HL-60 (cell line): Measurements from ENCODE around the gene TNRC6C.

Source experiments
- DNase-seq, 2 experiments: peaks; one replicate each; pipeline ENCODE4 v3.0.0-alpha.2; 2010 to 2020; ENCODE audit warnings: low read depth in 1 of 2, low spot score in 1 of 2
- H3K27ac ChIP-seq: fragments of 250-450 bp; sonication (Bioruptor Pico); replicated peaks from 2 replicates; pipeline ENCODE4 v1.5.1; 2020; ENCODE audit warnings: mild to moderate bottlenecking, moderate library complexity
- H3K27me3 ChIP-seq: fragments of 250-450 bp; sonication (Bioruptor Pico); 2 replicates; pipeline ENCODE4 v1.5.1; 2021; ENCODE audit warnings: mild to moderate bottlenecking, moderate library complexity; ENCODE audit not compliant: insufficient read depth, poor library complexity, severe bottlenecking
- H3K4me3 ChIP-seq: replicated peaks from 2 replicates; pipeline ENCODE4 v1.5.1; 2011; ENCODE audit warnings: mild to moderate bottlenecking, control low read depth, low read length; ENCODE audit not compliant: insufficient read depth
- GABPA ChIP-seq: IDR thresholded peaks from 2 replicates; pipeline ENCODE4 v1.6.1; 2012; ENCODE audit warnings: low read depth
- POLR2AphosphoS5 ChIP-seq: IDR thresholded peaks from 2 replicates; pipeline ENCODE4 v1.6.1; 2012; ENCODE audit warnings: low read depth
- SPI1 ChIP-seq: IDR thresholded peaks from 2 replicates; pipeline ENCODE4 v1.6.1; 2012; ENCODE audit warnings: low read depth, mild to moderate bottlenecking, borderline replicate concordance
- TF ChIP-seq, protein P1 (sequence below): IDR thresholded peaks from 2 replicates; pipeline ENCODE4 v1.6.1; 2012; ENCODE audit warnings: low read depth; ENCODE audit not compliant: insufficient replicate concordance
- TF ChIP-seq, protein P2 (sequence below): IDR thresholded peaks from one replicate; pipeline ENCODE4 v1.5.1; 2011; ENCODE audit warnings: low read length, control low read depth, inconsistent platforms; ENCODE audit not compliant: insufficient read depth

TNRC6C gene

DNA sequence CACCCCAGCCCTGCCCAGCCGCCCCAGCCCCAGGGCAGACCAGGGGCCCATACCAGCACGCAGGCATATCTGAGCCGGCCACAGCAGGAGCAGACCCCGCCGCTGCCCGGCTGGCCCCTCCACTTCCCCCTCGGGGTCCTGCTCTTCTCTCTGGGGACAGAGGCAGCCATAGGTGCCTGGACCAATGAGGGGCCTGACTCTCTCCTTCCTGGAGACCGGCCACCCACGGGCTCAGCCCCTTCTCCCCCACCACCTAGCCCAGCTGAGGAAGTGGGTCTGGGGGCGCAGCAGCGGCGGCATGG is 166.3 kb downstream of the TNRC6C start:
- Histone ChIP-seq H3K27me3 (no peaks in the 10 kb centered on the region), H3K4me3 (peak overlapping the region; percentile 16), H3K27ac (peak overlapping the region; percentile 93)
- DNase-seq = no peak
- no peak for TF ChIP-seq SPI1

DNA sequence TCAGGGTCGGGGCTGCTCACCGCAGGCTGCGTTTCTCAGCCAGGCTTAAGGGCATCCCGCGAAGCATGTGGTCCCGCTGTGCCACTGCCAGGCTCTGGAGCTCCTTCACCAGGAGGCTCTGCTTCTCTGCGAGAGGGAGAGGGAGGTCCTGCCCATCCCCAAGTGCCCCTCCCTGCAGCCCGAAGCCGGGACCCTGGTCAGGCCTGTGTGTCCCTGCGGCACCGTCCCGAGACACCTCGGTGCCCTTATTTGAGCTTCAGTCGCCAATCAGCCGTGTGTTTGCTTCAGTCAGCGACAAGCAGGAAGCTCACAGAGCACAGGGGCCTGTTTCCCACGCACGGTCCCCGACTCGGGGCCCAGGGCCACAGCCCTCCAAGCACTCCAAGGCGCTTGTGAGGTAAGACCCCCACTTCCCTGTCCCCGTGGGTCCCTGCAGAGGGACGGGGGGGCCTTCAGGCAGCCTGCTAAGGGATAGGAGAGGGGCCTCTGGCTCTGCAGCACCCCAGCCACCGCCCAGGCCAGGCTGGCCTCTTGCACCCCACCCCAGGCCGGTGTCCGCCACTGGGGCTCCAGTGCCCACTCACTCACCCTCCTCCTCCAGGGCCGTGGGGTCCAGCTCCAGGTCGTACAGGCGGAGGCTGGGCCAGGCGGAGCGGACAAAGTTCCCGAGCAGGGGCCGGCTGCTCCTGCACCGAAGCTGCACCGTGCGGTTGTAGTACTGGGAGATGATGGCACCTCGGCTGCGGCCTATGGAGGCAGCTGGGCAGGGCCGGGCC is 166.8 kb downstream of the TNRC6C start:
- Histone ChIP-seq H3K4me3 (peak overlapping the region; percentile 16), H3K27ac (peak overlapping the region; percentile 93), H3K27me3 (no peaks in the 10 kb centered on the region)
- peak in 1 of 2 experiments; percentile 54 for DNase-seq
- TF ChIP-seq POLR2AphosphoS5 (no peak), SPI1 (no peak), GABPA (no peak)
- TF ChIP-seq, protein P1, sequence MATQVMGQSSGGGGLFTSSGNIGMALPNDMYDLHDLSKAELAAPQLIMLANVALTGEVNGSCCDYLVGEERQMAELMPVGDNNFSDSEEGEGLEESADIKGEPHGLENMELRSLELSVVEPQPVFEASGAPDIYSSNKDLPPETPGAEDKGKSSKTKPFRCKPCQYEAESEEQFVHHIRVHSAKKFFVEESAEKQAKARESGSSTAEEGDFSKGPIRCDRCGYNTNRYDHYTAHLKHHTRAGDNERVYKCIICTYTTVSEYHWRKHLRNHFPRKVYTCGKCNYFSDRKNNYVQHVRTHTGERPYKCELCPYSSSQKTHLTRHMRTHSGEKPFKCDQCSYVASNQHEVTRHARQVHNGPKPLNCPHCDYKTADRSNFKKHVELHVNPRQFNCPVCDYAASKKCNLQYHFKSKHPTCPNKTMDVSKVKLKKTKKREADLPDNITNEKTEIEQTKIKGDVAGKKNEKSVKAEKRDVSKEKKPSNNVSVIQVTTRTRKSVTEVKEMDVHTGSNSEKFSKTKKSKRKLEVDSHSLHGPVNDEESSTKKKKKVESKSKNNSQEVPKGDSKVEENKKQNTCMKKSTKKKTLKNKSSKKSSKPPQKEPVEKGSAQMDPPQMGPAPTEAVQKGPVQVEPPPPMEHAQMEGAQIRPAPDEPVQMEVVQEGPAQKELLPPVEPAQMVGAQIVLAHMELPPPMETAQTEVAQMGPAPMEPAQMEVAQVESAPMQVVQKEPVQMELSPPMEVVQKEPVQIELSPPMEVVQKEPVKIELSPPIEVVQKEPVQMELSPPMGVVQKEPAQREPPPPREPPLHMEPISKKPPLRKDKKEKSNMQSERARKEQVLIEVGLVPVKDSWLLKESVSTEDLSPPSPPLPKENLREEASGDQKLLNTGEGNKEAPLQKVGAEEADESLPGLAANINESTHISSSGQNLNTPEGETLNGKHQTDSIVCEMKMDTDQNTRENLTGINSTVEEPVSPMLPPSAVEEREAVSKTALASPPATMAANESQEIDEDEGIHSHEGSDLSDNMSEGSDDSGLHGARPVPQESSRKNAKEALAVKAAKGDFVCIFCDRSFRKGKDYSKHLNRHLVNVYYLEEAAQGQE = no peak
- TF ChIP-seq, protein P2, sequence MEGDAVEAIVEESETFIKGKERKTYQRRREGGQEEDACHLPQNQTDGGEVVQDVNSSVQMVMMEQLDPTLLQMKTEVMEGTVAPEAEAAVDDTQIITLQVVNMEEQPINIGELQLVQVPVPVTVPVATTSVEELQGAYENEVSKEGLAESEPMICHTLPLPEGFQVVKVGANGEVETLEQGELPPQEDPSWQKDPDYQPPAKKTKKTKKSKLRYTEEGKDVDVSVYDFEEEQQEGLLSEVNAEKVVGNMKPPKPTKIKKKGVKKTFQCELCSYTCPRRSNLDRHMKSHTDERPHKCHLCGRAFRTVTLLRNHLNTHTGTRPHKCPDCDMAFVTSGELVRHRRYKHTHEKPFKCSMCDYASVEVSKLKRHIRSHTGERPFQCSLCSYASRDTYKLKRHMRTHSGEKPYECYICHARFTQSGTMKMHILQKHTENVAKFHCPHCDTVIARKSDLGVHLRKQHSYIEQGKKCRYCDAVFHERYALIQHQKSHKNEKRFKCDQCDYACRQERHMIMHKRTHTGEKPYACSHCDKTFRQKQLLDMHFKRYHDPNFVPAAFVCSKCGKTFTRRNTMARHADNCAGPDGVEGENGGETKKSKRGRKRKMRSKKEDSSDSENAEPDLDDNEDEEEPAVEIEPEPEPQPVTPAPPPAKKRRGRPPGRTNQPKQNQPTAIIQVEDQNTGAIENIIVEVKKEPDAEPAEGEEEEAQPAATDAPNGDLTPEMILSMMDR = no peak

DNA sequence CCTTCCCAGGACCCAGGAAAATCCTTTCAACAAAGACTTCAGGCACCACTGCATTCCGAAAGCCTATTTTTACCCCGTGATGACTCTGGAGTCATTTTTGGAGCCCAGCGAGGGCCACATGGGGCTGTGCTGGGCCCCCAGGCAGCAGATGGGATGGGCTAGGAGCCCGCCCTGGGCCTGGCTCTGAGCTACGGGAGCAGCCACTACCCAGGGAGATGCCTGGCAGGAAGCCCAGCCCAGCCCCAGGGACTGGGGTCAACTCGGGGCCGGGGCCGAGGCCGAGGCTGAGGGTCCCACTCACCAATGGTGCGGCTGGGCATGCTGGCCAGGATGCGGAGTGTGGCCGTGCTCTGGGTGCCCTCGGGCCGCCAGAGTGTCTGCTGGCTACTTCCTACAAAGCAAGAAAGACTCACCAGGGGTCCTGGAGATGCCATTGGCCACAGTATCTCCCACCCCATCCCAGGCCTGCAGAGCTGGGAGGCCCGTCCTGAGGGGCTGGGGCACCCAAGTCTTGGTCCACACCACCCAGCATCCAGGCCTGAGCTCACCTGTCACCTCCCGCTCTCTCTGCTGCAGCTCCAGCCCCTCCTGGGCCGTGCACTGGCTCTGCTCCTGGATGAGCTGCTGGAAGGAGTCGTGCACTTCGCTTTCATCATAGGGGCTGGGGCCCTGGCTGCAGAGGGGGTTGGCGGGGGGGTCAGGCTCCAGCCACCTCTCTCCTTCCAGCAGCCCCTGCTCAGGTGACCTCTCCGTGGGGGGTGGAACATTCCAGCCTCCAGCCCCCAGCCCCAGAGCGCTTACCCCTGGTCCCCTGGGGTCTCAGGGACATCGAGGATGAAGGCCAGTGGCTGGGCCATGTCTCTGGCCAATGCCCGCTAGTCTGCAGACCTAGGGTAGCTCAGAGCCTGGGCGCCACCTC is 167.7 kb downstream of the TNRC6C start:
- DNase-seq = peak in 1 of 2 experiments; percentile 56
- peak overlapping the region; percentile 93 for H3K27ac ChIP-seq

More for the DNA sequence above, 167.7 kb downstream of the TNRC6C start:
- H3K4me3 ChIP-seq = peak overlapping the region; percentile 95
- no peaks in the 10 kb centered on the region for H3K27me3 ChIP-seq
- TF ChIP-seq, protein P1 = no peak
- TF ChIP-seq POLR2AphosphoS5 = no peak
- no peak for TF ChIP-seq GABPA
- TF ChIP-seq, protein P2 = no peak
- no peak for TF ChIP-seq SPI1
